Renal cortex interstitium (tissue), 11 donors: ENCODE measurements around the gene NCF4. TPM values are rescaled to one million over a fixed set of nuclear protein-coding genes. Genes with fewer than 3 reads are reported as not detected.

ENCODE experiments used
- DNase-seq, 11 donors: peaks; one replicate each; pipeline ENCODE4 v3.0.0-alpha.2; 2013; ENCODE audit warnings: low read depth in 9 of 11, low spot score in 4 of 11; ENCODE audit errors: extremely low read depth in 1 of 11
- polyA plus RNA-seq, 3 donors: library from polyadenylated mRNA; unstranded; fragments of 120-200 nt; gene quantifications; one replicate each; pipeline ENCODE4 v1.2.1, GENCODE V29; 2013; ENCODE audit not compliant: insufficient read length in 3 of 3

The NCF4 gene
- polyA plus RNA-seq, 3 donors = 2.1 to 3.4 (median 2.4) TPM

- DNase-seq = no peak
Observed at GRCh38 chr22:36881504-36882245, 20.9 kb downstream of the NCF4 start.

GRCh38 chr22:36884349-36885158, 23.7 kb downstream of the NCF4 start:
- no peak for DNase-seq

DNA sequence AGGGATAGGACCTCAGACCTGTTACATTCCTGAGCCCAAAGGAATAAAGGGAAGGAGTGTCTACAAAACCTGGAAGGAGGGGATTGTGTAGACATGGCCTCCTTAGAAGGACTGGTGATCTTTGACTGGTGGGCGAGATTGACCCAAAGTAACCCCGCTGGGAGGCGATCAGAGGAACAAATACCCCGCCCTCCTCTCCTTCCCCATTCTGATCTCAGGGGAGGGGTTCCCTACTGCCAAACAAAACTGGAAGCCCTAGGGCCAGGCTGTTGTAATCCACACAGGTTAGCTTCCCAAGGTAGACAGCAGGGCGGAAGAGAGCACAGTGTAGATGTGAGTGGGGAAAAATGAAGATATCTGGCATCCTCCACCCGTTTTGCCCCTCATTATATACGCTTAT, 24.7 kb downstream of the NCF4 start:
- DNase-seq = no peak

DNA sequence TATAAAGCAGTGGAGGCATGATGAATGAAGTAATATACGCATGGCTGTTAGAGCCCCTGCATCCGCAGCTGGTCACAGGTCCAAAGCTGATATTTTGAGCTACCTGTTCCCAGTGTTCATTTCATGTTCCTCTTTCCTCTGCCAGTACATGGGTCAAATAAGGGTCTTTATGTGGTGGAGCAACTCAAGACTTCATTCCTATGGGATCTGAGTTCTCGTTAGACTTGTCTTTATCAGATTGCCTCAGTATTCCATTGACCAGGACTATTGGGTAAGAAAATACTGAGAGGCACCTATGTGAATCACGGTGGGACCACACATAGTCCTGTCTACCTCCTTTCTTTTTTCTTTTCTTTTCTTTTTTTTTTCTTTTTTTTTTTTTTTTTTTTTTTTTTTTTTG, 25.2 kb downstream of the NCF4 start:
- DNase-seq = no peak

DNA sequence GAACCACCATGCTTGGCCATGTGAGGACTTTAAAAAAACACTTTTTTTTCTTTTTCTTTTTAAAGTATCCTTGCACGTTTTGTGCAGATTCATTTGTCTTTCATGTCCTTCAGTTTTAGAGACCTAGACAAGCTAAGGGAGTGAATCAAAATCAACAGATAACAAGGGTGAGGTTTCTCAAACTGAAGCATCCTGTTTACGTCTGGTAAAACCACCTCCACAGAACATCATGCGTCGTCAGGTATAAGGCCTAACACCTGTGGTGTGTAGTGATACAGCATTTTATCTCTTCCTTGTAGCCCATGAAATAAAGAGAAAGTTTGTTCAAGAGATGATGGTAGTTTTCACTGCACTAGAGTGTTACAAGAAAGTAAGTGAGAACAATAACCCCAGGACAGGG, 26.4 kb downstream of the NCF4 start:
- no peak for DNase-seq

GRCh38 chr22:36891646-36892045, 30.8 kb downstream of the NCF4 start:
- DNase-seq = no peak

GRCh38 chr22:36892292-36892691, 31.5 kb downstream of the NCF4 start:
- no peak for DNase-seq

DNA sequence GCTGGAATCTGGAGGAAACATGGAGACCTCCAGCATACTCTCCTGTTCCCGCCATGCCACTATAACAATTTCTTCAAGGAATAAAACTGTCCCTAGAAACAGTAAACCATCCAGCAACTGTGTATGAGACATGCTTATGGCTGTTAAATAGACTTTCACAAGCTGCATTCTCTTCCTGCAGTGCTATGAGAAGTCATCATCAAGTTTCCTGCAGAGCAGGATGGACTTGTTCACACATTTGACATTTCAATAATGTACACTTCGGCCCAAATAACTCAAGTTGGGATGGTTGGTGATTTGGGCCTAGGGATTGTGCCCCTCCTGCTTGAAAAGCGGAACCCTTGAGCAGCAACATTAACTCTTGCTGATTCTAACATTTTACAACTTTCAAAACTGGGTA, 32.5 kb downstream of the NCF4 start:
- DNase-seq = no peak

- no peak for DNase-seq
Observed at GRCh38 chr22:36894266-36894665, 33.5 kb downstream of the NCF4 start.

DNA sequence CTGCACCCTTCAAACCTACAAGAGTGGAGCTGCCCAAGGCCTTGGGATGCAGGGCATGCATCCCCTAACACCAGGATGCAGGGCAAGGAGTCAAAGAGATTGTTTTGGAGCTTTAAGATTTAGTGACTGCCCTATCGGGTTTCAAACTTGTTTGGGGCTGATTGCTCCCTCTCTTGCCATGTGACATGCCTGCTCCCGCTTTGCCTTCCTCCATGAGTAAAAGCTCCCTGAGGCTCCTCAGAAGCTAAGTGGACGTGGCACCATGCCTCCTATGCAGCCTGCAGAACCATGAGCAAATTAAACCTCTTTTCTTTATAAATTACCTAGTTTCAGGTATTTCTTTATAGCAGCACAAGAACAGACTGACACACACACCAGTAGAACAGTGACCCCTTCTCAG, 36.8 kb downstream of the NCF4 start:
- no peak for DNase-seq

GRCh38 chr22:36898690-36899089, 37.9 kb downstream of the NCF4 start:
- no peak for DNase-seq

- no peak for DNase-seq
Observed at GRCh38 chr22:36899498-36899897, 38.7 kb downstream of the NCF4 start.

DNA sequence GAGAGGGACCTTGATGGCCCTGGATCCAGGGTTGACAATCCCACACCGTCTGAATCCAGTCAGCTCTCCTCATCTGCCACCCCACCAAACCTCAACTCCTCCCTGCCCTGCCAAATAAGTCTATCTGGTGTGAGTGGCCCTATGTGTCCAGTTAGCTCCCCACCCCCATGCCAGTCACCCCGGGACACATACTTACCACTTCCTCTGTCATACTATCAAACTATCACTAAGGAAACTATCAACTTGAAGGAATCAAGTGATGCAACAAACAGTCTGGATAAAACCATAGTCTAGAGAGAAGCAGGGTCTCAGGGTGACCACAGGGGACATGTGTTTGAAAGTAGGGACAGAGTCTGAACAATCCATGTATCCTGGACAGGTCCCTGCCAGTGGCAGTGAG, 39.4 kb downstream of the NCF4 start:
- DNase-seq = no peak

DNA sequence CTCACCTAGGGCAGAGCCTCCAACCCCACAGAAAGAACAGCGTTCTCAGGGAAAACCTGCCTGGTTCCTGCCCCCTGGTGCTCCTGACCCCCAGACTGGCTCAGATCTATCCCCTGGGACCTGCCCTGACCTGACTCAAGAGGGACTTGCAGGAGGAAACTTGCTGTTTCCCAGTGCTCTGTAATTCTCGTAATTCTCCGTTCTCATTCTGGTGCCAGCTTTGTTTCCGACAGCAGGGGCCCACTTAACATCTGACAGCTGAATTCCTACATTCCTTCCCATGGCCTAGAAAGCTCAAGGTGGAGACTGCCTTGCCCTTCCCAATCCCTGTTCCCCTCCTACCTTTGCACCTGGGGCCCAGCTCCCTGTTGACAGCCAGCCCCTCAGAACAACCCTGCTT, 40.1 kb downstream of the NCF4 start:
- no peak for DNase-seq

GRCh38 chr22:36901411-36902142, 40.8 kb downstream of the NCF4 start:
- no peak for DNase-seq

DNA sequence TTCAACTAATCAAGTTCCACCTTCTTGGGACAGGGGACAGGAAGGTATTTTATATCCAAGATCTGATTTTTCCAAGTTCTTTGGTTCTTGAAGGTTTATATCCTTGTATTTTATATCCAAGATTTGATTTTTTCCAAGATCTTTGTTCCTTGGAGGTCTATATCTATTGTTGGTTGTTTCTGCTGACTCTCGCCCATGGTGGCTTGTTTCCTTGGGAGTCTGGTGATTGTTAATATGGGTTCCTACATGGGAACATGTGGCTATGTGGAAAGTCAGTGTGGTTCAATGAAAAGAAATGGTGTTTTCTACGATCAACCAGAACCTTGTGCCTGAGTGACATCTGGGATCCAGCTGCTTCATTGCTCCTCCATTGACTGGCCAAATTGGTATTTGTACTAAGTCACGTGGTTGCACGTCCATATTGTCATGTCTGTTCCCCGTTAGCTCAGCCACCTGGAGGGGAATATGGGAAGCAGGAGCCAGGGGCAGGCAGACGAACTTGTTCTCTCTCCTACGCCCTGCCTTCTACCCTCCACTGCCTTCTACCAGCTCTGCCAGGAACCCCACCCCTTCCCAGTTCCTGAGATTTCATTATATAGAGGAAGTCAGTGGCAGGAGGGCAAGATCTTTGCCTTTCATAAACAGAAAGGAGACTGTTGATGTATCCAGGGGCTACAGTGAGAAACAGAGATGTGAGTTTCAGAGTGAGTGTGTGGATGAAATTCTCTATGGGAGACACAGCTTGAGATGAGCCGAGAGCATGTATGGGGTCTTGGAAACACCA, 41.5 kb downstream of the NCF4 start:
- DNase-seq = no peak

GRCh38 chr22:36904260-36904880, 43.6 kb downstream of the NCF4 start:
- DNase-seq = no peak

GRCh38 chr22:36907253-36908195, 46.7 kb downstream of the NCF4 start:
- DNase-seq = no peak
